HG02623 (cell line): Measurements from ENCODE around the gene NR1I2.

ENCODE experiments used
- ATAC-seq: cut with Tn5 transposase; IDR thresholded peaks from one replicate; pipeline ENCODE4 v1.9.1; 2021; ENCODE audit warnings: moderate library complexity; ENCODE audit not compliant: unreplicated experiment

Gene NR1I2

GRCh38 chr3:119781330-119782198 is at the start of gene NR1I2:
Gene NR1I2 (plus strand): TSS chr3:119782101.
- ATAC-seq, result no peak

GRCh38 chr3:119733812-119734211 is 48.1 kb upstream of the NR1I2 start:
- no peak for ATAC-seq

DNA sequence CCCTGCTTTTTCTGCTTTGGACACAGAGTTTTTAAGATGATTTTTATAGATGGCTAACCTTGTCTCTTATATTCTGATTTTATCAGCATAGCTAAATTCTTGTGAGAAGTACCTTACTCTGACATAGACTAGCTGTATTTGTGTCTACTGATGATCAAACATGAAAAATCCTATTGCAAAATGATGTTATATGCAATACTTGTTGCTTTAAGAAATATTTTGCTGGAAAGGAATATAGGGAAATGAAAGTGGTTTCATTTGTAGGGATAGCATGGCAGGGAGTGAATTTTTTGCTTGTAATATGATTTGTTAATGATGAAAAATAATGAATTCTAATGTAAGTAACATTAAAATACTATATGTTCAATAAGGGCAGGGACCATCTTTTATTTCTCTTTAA is 43.2 kb upstream of the NR1I2 start:
- ATAC-seq, result no peak

GRCh38 chr3:119741657-119742590 is 40.0 kb upstream of the NR1I2 start:
- ATAC-seq, result no peak

GRCh38 chr3:119743921-119744320 is 38.0 kb upstream of the NR1I2 start:
- ATAC-seq, result no peak

- peak; percentile 63 for ATAC-seq
These were observed 36.0 kb upstream of the NR1I2 start for GRCh38 chr3:119745942-119746341.

DNA sequence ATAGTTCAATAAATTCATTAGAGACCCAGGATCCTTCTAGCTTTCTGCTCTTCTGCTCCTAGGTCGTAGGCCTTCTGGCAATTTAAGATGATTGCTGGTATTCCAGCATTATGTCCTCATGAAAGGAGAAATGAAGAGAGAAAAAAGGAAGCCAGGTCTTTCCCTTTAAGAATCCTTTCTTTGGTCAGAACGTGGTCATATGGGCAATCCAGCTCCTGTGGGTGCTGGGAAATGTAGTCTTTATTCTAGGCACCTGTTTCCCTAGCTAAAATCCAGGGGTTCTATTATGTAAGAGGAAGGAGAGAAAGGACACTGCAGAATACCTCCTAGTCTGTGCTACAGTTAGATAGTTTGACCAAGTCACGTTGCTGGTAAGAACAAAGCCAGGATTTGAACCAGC is 35.5 kb upstream of the NR1I2 start:
- ATAC-seq, result no peak

DNA sequence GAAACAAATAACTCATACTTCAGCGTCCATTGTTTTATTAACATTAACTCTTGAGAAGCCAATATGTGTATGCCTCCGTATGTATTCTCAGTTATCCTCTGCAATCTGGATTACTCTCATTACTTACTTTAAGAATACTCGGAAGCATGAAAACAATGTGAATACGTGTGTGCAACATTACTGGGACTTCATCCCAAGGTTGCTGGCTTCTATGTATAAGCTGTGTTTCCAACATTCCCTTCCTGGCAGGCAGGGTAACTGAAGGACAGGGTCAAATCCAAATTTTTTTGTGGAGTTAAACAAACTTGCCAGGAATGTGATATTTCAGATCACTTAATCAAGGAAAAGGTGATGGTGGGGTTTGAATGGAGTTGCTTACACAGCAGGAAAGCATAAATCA is 34.5 kb upstream of the NR1I2 start:
- ATAC-seq, result no peak

DNA sequence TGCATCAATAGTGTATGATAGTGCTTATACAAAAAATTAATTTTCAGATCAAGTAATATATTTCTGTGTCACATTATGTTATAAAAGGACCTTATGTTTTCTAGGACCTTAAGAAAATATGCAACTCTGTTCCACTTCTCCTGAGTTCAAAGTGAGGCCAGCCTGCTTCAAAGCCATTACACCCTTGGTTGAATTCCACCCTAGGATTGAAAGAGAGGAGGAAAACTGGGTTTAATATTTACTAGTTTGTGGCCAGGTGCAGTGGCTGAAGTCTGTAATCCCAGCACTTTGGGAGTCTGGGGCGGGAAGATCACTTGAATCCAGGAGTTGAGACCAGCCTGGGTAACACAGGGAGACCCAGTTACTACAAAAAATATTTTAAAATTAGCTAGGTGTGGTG is 32.9 kb upstream of the NR1I2 start:
- no peak for ATAC-seq

GRCh38 chr3:119751423-119751822 is 30.5 kb upstream of the NR1I2 start:
- no peak for ATAC-seq

- ATAC-seq, result peak; percentile 85
These were observed 21.9 kb upstream of the NR1I2 start for GRCh38 chr3:119759962-119760361.

DNA sequence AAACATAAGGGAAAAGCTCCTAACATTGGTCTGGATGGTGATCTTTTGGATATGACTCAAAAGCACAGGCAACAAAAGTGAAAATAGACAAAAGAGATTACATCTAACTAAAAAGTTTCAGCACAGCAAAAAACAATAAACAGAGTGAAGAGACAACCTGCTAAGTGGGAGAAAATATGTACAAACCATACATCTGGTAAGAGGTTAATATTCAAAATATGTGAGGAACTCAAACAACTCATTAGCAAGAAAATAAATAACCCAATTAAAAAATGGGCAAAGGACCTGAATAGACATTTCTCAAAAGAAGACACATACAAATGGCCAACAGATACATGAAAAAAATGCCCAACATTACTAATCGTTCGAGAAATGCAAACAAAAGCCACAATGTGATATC is 19.0 kb upstream of the NR1I2 start:
- no peak for ATAC-seq

GRCh38 chr3:119763466-119763865 is 18.4 kb upstream of the NR1I2 start:
- ATAC-seq, result no peak

DNA sequence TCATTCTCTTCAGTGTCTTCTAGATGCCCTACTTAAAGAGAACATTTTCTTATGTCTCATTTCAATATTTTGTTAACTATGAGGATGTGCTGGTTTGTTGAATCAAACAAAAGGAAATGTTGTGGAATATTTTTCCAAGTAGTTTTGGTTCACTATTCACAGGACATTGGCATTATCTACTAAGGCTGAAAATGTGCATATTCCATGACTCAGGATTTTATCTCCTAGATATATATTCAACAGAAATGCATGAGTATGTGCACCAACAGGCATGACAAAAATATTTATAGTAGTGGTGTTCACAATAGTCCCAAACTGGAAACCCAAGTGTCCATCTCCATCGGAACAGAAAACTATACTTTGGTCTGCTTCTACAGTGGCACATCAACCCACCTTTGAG is 16.7 kb upstream of the NR1I2 start:
- no peak for ATAC-seq

DNA sequence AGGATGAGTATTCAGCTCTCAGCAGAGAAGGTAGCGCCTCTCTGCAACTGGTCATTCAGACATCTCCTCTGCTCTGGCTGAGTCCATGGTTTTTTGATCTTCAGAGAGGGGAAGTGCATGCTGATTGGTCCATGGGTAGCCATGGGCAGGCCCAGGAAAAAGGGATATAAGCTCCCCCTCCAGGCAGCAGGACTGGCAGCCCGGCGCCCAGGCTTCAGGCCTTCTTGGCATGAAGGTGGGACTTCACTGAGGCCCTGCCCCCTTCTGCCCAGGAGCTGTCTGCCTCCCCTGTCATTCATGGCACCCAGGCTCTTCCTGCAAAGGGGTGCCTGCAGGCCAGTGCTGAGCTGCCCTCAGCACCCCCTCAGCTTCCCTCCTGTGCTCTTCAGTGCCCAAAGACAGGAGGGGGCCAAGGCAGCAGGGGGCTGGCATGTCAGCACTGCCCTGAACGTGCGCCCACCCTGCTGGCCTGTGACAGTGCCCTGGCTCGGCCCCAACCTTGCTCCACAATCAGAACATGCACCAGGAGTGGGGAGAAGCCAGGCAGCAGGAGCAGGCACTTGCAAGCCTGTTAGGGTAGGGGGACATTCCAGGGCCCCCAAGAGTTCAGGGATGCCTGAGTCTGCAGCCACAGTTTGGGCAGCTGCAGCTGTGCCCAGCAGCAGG is 13.8 kb upstream of the NR1I2 start:
- ATAC-seq, result no peak

DNA sequence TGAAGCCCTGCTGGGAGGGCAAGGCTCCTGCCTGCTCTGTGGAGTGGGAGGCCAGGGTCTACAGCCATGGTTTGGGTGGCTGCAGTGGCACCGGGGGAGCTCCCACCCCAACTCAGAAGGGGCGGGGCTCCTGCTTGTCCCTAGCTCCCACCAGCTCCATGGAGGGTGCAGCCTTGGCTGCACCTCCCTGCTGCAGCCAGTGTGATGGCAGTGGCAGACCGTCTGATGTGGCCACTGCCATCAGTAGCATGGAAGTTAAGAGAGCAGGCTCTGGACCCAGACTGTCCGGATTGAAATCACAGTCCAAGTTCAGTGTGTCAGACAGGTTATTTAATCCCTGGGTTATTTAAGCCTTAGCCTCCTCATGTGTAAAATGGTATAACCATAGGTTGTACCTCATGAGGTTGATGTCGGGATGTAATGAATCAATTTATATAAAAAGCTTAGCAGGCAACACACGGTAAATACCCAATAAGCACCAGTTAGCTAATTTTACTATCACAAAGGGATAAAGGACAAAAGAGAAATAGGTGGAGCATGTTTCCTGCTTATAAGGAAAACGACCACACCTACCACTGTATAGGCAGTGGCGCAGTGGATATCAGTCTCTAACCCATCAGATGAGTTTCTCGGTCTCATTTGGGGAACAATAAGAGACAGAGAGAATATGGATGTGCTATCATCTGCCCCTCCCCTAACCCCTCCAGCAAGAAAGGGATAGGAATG is 13.1 kb upstream of the NR1I2 start:
- no peak for ATAC-seq

- ATAC-seq, result no peak
These were observed 12.3 kb upstream of the NR1I2 start for GRCh38 chr3:119769394-119770149.

- ATAC-seq, result peak; percentile 92
These were observed 7.5 kb upstream of the NR1I2 start for GRCh38 chr3:119774444-119774843.

DNA sequence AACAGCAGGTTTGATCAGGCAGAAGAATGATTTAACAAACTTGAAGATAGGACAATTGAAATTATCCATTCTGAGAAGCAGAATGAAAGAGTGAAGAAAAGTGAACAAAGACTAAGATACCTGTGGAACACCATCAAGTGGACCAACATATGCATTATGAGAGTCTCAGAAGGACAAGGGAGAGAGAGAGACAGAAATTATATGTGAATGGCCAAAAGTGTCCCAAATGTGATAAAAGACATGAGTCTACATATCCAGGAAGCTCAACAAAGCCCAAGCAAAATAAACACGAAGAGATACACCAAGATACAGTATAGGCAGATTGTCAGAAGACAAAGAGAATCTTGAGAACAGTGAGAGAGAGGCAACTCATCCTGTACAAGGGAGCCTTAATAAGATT is 5.6 kb upstream of the NR1I2 start:
- ATAC-seq, result no peak

DNA sequence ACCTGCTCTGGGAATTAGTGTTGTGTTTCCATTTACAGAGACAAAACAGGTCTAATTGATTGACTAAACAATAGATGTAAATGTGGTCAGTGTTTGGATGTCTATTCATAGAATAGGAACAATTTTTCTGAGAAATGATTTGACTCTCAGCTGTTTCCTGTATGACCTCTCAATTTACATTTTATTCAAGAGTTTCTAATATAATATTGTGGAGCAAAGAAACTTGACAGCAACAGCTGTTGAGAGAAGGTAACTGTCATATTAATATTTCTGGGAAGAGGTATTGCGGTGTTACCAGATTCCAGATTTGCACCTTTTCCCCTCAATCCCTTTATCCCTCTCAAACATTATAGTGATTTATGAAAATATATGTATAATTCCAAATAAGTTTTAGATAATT is 3.7 kb upstream of the NR1I2 start:
- ATAC-seq, result no peak
